ENCODE results near the gene NRIP1.

DNA sequence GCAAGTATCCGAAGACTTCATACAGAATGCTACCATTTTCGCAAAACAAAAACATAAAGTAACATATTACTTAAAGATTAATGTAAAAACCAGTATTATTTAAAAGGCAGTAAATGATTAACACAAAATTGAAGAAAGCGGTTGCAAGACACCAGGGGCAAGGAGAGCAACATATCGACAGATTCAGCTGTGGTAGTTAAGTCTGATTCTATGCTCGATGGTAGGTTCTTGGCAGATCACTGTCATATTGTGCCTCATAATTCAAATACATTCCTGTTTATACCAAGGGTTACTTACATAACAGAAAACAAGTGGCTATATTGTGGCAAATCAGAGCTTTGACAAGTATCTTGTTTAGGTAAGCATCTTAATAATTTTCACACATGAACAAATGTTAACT is 37.7 kb downstream of the NRIP1 start:
- TF ChIP-seq POLR2A (IDR thresholded peaks at IDR 0.05): no peak
- TF ChIP-seq, protein P1, sequence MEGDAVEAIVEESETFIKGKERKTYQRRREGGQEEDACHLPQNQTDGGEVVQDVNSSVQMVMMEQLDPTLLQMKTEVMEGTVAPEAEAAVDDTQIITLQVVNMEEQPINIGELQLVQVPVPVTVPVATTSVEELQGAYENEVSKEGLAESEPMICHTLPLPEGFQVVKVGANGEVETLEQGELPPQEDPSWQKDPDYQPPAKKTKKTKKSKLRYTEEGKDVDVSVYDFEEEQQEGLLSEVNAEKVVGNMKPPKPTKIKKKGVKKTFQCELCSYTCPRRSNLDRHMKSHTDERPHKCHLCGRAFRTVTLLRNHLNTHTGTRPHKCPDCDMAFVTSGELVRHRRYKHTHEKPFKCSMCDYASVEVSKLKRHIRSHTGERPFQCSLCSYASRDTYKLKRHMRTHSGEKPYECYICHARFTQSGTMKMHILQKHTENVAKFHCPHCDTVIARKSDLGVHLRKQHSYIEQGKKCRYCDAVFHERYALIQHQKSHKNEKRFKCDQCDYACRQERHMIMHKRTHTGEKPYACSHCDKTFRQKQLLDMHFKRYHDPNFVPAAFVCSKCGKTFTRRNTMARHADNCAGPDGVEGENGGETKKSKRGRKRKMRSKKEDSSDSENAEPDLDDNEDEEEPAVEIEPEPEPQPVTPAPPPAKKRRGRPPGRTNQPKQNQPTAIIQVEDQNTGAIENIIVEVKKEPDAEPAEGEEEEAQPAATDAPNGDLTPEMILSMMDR (IDR thresholded peaks at IDR 0.05): no peak

Measured in tibial nerve (tissue), 3 donors.